GM15510 (cell line): ENCODE measurements around the gene IQSEC1.
A peak's percentile ranks its signal among the peaks of the same experiment; 100 is the strongest.

Experiments used
- POLR2A ChIP-seq: IDR thresholded peaks from 3 replicates; pipeline ENCODE4 v1.6.1; 2011; ENCODE audit warnings: borderline replicate concordance; ENCODE audit not compliant: insufficient read length; ENCODE audit errors: extremely low read depth

IQSEC1 gene

DNA sequence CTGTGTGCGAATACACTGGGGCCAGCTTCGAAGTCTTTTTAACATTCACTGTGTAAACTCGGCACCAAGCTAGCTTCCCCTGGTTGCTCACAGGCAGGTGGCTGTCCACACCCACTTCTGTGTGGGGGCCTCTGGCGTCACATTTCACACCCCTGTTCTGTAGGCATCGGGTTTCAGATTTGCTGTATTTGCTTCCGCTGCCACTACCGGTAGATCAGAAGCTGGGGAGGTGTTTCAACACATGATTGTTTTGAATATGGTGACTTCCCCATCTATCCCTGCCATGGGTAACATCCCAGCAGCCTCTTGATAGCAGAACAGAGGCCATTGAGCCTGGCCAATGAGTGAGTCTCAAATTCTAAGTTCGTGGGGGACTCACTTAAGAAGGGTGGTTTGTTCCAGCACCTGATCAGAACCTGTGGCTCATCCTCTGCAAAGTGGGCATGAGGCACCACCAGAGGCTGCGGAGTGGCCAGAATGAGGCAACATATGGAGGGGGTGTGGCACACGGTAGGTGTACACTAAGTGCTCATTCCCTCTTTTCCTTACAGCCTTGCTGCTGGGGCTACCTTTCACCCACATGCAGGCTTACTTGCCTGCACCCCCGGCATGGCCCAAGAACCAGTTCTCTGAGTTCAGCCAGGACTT lies 61.5 kb downstream of the IQSEC1 start:
- TF ChIP-seq POLR2A, result peak; percentile 40

DNA sequence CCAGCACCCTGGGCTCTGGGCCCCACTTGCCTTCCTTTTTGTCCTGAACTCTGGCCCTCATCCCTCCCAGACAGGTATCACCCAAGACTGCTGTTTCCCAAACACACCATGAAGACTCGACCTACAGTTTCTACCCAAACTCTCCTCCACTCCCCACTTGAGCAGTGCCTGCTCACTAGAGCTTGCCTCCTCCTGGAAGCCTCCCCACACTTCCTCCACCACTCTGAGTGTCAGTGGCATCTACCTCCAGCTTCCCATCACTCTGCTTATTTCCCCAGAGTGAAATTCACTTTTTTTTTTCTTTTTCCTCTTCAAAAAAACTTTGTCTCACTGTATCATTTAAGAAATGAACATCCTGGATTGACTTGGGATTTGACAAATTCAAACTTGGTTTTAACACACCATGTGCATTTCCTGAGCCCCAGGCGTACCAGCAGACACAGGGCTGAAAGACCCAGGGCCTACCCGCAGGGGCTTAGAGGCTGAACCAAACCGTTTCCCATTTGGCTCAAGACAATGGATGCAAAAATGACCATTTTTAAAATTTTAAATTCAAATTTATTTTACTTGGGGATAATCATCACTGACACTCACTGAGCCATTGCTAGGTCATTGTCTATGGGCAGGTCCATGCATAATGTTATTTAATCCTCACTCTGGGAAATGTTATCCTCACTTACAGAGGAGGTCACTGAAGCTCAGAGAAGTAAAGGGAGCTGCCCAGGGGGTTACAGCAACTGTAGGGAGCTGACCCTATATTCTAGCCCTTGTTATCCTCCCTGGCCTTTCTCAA lies 62.3 kb downstream of the IQSEC1 start:
- no peak for TF ChIP-seq POLR2A

DNA sequence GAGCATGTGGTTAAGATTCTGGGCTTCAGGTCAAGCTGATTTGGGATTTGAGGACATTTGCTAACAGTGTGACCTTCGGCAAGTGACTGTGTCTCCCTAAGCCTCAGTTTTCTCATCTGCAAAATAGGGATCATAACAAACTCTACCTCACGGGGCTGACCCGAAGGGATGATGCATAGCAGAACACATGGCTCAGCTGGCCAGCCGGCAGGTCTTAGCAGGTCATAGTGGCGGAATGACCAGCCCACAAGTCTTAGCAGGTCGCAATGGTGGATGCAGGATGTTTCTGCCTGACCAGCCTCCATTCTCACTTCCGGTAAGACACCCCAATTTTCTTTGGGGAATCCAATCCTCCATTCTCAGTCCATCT lies 63.3 kb downstream of the IQSEC1 start:
- no peak for TF ChIP-seq POLR2A

DNA sequence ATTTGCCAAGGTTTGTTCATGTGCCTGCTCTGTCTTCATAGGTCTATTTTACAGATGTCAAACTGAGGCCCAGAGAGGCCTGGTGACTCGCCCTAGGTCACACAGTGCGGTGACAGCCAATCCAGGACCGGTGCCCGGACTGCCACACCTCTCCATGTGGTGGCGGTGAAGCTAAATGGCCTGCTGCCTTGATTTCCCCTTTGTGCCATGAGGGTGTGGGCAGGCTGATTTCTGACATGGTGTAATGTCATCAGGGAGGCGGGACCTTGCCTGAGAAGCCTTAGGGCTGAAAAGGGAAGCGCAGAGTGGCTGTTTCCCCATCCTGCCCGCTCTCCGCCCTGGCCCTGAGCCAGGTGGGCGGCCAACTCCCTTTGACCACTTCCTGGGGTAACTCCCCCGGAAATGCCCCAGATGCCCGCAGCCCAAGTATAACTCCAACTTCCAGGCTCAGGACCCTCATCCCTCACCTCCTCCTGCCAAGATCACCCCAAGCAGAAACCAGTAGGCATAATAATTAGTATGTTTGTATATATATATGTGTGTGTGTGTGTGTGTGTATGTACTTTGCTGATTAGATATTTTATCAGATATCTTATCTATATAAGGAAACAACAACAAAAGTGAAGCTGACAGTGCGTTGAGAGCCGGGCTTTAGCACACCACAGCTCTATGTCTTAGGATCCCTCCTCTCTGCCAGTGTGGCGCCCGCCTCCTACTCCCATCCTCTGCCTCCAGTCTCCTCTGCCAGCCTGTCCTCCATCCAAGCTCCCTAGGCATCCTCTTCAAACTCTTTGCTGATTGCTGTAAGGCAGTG lies 63.9 kb downstream of the IQSEC1 start:
- no peak for TF ChIP-seq POLR2A

DNA sequence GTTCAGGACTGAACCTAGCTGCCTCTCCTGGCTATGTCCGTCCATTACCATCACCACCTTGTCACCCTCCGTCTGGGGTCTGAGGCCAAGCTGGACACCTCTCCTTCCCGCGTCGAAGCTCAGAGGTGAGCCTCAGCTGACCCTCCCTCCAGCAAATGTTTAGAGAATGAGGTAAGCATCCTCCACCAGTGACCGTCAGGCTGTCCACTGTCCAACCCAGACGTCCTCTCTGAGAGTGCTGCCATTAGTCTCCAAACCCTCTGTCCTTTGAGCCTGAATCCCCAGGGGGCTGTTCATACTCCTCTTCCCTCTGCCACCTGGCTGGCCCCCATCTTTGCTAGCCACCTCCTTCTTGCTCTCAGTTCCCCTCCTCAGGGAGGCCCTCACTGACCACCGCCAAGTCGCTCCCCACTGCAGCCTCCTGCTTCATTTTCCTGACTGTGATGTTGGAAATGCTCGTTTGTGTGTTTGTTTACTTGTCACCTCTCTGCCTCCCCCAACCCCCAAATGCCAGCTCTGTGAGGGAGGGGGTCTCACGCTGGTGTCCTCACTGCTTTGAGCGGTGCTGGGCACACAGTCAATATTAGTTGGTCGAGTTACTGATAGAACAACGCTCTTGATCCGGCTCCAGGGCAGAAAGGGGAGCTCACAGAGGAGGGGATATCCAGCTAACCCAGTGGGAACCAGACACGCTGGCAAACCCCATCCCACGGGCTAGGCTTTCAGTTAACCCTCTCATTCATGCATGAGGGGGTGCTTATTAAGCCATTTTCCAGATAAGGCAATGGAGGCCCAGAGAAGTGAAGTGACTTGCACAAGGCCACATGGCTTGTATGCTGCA lies 64.9 kb downstream of the IQSEC1 start:
- TF ChIP-seq POLR2A, result no peak

DNA sequence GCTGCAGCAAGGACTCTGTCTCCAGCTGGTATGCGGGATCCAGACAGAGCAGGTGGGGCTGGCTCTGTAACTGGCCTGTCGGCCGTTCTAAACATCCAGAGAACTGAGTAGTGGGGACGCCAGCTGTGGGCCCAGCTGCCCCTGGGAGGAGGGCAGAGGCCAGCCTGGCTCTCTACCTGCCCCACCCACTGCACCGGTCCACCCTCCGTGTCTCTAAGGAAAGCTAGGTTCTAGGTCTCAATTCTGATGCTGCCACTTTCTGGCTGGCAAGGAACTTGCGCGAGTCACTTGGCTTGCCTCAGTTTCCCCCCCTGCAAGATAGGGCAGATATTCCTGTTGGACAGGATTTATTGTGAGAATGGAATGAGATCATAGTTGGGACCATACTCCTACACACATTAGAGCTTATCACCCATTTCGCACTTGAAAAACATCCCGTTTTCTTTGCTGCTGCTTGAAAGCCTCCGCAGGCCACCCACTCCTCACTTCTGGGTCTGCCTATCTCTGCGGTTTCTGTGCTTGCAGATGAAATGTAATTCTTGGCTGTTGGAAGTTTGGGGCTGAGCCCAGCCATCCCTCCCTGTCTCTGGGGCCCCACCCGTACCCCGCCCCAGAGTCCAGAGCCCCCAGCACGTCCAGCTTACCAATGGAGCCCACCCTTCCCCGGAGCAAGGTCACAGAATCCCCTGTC lies 65.8 kb downstream of the IQSEC1 start:
- no peak for TF ChIP-seq POLR2A

DNA sequence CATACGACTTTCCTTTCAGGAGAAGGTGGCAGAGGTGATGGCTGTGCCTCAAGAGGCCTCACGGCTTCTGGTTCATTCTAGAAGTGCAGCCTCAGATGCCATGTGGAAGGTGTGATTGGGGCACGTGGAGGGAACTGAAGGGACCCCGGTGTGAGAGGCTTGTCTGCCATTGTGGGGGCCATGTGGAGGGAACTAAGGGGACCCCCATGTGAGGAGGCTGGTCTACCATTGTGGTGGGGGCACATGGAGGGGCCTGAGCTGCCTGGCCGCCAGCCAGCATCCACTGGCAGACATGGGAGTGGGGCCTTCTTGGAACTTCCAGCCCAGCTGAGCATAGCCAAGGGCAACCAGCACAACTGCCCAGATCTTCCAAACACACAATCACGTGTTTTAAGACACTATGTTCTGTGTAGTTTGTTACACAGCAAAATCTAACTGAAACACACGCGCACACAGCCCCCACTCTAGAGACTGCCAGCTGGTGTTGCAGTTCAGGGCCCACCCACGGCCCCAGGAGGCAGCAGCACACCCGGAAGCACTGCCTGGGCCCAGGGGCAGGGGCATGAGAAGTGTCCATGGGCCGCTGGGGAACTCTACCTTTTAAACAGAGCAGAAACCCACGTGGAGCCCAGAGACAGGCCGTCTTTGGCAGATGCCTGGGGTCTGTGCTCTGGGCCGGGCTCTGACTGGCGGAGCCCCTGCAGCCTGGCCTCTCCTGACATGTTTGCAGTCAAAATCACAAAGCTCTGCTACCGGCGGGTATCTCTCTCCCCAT lies 66.8 kb downstream of the IQSEC1 start:
- no peak for TF ChIP-seq POLR2A

DNA sequence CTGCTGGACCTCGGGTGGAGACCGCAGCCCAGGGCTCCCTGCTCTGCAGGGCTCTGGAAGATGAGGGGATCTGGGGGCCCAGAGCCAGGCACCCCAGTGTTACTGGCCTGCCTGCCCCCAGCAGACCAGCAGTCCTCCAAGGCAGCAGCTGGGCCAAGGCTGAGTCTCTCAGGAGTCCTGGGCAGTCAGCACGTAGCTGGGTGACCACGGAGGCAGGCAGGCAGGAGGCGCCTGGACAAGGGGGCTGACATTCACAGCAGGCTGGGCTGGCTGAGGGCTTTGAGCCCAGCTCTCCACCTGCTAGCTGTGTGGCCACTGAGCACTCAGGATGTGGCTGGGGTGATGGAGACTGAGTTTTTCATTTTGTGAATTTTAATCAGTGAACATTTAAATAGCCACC lies 67.9 kb downstream of the IQSEC1 start:
- TF ChIP-seq POLR2A, result no peak

DNA sequence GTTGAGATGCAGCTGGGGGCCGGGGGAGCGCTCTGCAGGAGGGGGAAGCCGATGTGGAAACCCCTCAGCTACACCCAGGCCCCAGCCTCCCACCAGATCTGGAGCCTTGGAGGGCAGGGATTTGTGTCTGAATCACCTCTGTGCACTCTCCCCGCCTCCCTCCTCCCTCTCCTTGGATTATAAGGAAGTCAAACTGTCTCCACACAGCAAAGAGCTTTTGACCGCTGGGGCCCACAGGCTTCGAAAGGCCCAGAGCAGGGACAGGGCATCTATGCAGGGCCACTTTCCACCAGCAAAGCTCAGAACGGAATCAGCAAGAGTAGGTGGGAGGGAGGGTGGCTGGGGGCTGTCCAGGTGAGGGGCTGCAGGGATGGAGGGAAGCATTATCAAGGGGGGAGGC lies 68.9 kb downstream of the IQSEC1 start:
- TF ChIP-seq POLR2A, result no peak

DNA sequence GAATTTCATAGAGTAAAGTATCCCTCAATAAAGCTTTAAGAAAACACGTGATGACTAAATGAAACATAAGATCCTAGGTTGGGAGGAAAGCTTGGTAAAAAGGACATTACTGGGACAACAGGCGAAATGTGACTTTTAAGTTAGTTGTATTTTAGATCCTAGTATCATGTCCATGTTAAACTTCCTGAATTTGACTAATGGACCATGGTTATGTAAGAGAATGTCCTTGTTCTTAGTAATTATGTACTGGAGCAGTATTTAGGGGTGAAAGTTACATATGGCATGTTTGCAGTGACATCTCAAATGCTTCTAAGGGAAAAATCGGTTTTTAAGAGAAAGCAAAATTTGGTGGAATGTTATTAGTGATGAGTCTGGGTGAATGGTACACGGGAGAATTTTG lies 69.6 kb downstream of the IQSEC1 start:
- TF ChIP-seq POLR2A, result no peak

DNA sequence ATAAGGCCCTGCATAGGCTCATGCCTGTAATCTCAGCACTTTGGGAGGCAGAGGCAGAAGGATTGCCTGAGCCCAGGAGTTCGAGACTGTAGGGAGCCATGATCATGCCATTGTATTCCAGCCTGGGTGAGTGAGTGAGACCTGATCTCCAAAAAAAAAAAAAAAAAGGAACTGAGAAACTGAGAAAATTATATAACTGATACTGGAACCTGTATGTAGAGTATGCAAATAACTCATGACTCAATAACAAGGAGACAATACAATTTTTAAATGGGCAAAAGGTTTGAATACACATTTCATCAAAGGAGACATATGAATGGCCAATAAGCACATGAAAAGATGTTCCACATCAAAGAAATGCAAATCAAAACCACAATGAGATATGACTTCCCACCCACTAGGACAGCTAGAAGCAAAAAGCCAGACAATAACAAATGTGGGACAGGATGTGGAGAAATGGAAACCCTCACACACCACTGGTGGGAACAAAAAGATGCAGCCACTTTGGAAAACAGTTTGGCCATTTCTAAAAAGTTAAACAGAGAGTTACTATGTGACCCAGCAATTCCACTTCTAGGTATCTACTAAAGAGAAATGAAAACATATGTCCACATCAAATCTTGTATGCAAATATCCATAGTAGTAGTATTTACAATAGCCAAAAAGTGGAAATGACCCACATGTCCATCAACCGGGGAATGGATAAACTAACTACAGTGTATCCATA lies 70.7 kb downstream of the IQSEC1 start:
- no peak for TF ChIP-seq POLR2A
